A549 treated with DMSO at 1 μM for 4 hours (cell line): Measurements from ENCODE around the gene DMRTC1. TPM values are rescaled to one million over a fixed set of nuclear protein-coding genes. Genes with fewer than 3 reads are reported as not detected.

Source experiments
- total RNA-seq: library from RNA; stranded (reverse); fragments of 200-300 nt; extraction: Qiagen RNA extraction; gene quantifications from 5 replicates; pipeline ENCODE4 v1.2.3, GENCODE V29; 2022; ENCODE audit warnings: low read depth

The DMRTC1 gene, protein sequence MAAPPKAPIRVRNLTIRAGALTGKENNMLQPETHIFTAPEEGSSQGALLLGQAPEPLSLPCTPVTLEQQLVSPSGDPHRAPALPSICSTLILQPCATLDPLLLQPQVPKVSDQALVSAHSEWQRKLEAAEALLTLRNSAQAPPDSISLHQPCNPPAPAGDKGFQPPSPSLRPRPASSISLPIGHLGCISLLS
- total RNA-seq, result not detected in 5 replicates

GRCh38 chrX:72943819-72944169 lies at the start of gene DMRTC1:
DMRTC1 (minus strand) TSS chrX:72943837; CDS start chrX:72875694, 68,143 bp downstream.

GRCh38 chrX:72937906-72938305 lies 5.7 kb downstream of the DMRTC1 start, which contains the start of gene FAM236A:
FAM236A (plus strand) TSS chrX:72938206; CDS start chrX:72938263, 57 bp downstream.

GRCh38 chrX:72912315-72912714 lies 31.3 kb downstream of the DMRTC1 start, which contains the start of gene FAM236C:
FAM236C (plus strand) TSS chrX:72912615; CDS start chrX:72912715, 100 bp downstream.

Other genes with a start within 250 kb of the DMRTC1 start
- 16.8 to 22.8 TPM (median 21.6 TPM) in 5 replicates for gene PHKA1, start 229.5 kb downstream of the DMRTC1 start, total RNA-seq
- gene DMRTC1B, start 166.9 kb downstream of the DMRTC1 start, total RNA-seq, result not detected in 5 replicates
- gene FAM236B, start 161.2 kb downstream of the DMRTC1 start, total RNA-seq, result not detected in 5 replicates
- not detected in 5 replicates for gene FAM236D, start 135.6 kb downstream of the DMRTC1 start, total RNA-seq
- not detected in 5 replicates for gene FAM236C, start 31.2 kb downstream of the DMRTC1 start, total RNA-seq
- not detected in 5 replicates for gene FAM236A, start 5.6 kb downstream of the DMRTC1 start, total RNA-seq
- gene PABPC1L2B, start 59.1 kb upstream of the DMRTC1 start, total RNA-seq, result not detected in 5 replicates
- gene PABPC1L2A, start 135.7 kb upstream of the DMRTC1 start, total RNA-seq, result not detected in 5 replicates